GM19351 (cell line): ENCODE data around the gene TFB2M.
A peak's percentile ranks its signal among the peaks of the same experiment; 100 is the strongest.

ENCODE experiments used
- ATAC-seq: cut with Tn5 transposase; IDR thresholded peaks from one replicate; pipeline ENCODE4 v1.9.1; 2021; ENCODE audit warnings: mild to moderate bottlenecking, moderate library complexity; ENCODE audit not compliant: unreplicated experiment

The TFB2M gene

DNA sequence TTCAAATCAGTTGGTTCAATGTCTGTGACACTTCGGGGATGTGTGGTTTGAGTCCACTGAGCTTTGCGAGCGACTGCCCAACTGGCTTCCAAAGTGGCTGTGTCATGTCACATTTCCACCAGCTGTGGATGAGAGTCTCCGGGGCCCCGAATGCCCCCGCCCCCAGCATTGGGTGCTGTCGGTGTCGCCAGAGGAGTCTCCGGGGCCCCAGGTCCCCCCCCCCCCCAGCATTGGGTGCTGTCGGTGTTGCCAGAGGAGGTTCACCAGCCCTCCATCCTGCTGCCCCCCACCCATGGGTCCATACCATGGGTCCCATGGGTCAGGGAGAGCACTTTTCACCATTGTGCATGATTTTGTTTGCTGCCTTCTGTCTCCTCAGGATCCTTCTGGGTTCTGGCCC lies 49.9 kb downstream of the TFB2M start:
- ATAC-seq = no peak

DNA sequence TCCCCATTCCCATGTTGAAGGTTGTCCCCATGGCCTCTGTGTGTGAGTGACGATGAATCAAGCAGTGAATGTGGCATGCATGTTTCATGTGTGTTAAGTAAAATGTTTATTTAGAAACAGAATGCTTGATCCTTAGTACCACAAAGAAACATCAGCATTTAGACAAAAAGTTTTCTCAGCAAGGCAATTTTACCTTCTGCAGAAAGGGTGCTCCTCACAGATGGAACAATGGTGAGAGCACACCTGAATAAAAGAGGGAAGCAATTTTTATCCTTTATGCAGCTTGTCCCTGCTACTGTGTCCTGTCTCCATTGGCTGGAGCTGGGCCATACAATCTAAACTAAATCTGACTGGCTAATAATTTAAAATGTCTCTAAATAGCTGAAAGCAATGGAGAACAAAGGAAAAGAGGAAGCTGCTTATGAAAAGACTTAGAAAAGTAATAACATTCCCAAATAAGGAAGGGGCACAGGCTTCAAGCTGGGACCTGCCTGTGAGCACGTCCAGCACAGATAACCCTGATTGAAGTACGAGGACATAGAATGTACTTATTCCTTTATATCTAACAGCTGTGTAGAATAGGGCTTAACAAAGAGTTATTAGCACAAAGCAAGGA lies 50.6 kb downstream of the TFB2M start:
- ATAC-seq = no peak

DNA sequence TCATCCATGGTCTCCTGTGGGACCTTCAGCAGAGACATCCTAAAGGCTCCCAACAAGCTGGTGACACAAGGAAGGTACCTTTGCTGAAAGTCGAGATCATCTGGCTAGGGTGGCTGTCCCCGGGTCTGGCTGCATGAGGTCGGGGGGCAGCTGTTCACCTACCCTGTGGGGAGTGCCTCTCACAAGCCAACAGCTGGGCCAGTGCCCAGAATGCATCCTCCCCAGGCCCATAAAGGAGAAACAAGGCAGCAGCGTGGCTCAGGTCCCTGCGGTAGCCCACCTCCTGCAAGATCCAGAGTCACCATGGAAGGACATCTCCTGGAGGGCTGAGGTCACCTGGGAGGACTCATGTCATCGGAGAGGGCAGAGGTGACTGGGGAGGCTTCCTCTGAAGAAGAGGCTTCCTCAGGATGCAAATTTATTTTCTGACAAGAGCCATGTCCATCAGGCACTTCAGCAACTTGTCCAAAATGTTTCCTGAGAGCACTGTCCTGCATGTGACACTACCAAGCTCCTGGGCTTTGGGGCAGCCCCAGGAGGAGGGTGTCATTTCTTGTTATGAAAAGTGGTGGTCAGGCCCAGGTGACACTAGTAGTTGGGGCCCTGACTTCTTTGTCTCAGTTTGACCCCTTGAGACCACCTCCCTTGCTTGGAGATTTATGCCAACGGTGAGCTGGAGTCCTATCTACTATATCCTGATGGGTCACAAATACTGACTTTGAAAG lies 52.3 kb downstream of the TFB2M start:
- no peak for ATAC-seq

DNA sequence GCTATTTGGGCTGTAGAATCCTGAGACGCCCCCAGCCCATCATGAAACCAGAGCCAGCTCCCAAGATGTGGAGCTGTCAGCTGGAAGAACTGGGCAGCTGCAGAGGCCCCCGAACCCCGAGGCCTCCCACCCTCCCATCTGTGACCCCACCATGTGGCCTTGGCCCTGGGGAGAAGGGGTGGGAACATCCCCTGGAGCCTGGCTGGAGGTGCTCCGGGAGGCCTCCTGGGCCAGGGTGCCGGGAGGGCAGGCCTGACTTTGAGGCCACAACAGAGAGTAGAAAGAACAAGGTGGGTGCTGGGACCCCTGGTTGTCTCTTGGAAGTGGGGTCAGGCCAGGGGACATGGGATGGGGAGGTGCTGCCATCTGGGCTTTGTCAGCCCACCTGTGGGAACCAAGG lies 53.0 kb downstream of the TFB2M start:
- no peak for ATAC-seq

DNA sequence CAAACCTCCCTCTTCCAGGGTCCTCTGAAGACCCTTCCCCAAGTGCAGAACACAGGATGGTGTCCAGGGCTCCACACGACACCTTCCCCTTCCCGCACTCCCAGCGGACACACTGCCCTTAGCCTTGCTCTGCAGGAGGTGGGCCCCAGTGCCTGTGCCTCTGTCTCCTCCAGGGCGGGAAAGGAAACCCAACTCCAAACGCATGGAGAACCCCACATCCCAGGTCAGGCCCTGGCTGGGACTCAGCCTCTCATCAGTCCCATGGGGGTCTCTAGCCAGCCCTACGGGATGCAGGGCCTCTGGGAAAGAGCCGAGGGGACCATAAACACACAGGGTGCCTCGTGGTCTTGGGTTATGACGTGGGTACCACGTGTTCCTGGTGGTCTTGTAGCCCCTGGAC lies 53.4 kb downstream of the TFB2M start:
- ATAC-seq = no peak

DNA sequence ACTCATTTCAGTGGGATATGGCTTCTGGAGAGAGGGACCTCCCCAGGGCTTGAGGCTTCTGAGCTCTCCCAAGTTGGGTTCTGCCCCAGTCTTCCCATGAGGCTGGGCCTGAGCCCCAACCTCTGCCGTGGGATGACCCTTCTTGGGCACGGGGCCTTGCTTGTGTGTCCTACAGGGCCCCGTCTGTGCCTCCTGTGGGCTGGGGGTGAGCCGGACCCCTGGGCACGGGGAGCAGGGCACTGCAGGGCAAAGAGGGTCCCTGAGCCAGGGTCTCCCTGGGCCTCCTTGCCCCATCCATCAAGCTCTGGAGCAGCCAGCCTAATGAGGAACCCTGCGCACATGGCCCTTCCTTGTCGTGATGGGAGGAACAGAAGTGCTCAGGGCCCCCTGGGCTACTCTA lies 53.8 kb downstream of the TFB2M start:
- no peak for ATAC-seq

DNA sequence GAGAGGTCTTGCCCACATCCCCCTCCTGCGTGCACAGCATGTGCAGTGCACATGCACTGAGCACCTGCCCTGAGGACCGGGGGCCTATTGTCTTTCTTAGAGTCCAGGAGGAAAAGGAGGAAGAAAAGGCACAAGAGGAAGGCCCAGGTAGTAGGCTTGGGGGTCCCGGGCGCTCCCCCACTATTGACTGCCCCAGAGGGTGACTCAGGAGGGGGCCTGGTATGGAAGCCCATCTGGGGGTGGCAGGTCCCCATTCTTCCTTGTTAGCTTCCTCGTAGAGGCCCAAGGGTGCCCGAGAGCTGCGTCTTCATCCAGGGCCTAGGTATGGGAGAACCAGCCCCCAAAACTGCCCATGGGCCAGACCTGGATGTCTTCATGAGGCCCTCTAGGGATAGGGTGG lies 54.9 kb downstream of the TFB2M start:
- no peak for ATAC-seq

DNA sequence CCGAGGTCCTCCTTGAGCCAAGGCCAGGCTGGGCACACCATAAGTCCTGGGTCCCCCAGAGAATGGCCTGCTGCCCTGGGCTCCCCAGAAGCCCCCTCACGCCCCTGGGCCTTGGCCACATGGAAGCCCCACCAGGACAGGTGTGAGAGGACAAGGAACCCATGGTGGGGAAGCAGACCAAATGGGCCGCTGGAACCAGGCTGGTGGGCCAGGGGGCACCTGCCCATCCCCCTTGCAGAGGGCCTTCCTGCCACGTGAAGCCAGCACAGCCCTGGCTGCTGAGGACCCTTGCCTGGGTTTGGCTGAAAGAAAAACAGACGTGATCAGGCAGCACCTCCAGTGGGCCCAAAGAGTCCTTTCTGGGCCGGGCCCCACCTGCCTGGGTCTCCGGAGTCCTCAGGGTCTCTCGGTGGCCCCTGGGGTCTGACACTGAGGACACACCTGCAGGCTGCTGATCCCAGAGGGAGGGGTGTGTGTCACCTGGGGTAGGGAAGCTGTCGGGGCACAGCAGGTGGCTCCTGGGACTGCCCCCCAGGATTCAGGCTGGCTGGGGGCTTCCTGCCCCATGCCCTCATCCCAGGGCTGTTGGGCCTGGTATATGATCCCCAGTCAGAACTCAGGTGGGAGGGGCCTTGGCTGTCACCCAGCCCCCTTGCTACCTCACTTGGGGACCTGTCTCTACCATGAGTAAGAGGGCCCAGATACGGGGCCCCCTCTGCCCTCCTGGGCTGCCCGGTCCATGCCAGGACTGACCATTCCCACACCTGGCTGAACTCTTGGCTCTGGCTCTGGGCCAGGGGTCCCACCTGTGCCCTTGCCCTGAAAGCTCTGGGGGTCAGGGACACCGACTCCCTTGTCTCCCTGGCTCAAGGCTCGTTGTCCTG lies 55.7 kb downstream of the TFB2M start:
- no peak for ATAC-seq

DNA sequence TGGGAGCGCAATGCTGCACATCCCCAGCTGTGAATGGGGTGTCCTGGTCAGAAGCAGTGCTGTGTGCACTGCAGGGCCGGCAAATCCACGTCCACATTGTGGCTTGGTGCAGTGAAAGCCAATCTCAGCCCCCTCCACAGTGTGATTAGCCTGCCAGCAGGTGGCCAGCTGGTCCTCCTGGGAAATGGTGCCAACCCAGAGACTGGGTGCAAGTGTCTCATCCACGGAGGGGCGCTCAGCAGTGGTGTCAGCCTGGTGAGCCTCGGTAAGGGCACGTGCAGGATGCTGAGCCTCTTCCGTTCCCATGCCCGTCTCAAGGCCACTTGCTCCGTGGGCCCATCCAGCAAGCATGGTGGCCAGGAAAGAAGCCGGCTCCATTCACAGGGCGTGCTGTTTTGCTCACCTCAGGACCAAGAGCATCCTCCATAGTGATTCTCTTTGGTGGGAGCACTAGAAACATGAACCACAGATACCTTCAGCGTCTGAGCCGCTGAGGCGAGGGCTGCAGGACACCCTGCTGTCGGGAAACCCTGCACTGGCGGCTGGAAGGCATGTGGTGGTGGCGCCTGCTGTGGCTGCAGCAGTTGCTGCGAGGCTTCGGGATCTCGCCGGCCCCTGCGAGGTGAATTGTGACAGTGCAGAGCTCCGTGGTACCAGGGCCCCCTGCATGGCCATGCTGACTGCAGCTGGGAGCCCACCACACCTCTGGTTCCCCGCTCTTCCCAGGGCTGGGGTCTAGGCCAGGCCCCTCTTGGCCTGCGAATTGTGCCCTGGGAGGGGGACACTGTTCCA lies 57.0 kb downstream of the TFB2M start:
- no peak for ATAC-seq

DNA sequence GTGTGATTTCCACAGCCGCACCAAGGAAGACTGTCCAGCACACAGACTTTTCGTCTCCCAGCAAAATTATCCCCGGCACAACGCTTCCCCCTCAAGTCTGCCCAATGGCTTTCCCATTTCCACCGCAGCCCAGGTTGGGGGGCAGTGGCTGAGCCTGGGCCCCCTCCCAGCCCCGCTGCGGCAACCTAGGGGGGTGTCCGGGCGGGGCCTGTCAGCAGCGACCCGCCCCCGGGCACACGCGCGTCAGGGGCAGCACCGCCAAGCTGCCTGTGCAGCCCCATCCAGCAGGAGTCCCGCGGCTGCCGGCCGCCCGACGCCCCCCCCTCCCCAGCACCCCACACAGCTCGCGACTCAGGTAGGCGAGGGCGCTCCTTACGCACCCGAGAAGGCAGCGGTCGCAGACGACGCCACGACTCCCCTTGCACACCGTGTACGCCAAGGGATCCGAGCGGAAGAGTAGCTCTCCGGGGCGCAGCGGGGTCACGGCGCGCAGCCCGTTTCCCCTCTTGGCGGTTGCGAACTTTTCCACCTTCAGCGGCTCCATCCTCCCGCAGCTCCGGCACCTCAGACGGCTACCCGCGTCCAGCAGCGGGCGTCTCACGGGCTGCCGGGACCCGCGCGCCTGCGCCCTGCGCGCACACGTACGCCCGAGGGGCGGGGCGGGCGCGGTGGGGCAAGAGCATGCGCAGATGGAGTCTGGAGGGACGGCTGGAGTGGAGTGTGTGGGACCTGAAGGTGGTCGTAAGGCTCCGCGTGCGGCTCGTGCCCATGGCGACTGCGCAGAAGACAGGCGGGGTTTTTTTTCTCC lies 59.2 kb downstream of the TFB2M start, which contains the start of gene SMYD3:
SMYD3 (minus strand) TSS at position 606 of the 808 bp plus-strand sequence.
- ATAC-seq = peak; percentile 88

DNA sequence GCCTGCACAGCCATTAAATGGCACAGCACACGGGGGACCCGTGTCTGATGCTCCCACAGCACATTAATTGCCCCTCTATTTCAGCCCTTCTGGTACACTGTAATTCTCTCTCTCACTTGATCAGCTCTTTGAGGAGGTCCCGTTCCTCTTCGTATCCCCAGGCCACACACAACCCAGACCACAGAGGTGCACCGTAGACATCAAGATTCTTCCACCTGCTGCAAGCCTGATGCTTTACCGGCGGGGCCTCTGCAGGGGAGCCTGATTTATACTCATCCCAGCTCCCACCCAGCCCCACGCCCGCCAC lies 59.7 kb downstream of the TFB2M start:
- peak; percentile 27 for ATAC-seq

DNA sequence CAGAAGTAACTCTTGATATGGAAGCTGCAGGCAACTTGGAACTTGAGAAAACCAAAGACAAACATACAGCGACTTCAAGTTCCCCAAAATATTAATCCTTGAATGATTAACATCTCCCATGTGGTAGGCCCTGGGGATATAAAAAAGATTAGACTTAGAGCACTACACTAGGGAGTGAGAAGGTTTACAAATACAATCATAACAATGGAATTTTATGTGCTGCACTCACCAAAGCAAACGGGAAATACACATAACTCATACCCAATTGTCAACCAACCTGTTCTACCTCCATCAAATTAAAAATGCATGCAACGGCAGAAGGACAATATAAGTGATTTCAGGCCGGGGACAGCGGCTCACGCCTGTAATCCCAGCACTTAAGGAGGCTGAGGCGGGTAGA lies 62.7 kb downstream of the TFB2M start:
- no peak for ATAC-seq

DNA sequence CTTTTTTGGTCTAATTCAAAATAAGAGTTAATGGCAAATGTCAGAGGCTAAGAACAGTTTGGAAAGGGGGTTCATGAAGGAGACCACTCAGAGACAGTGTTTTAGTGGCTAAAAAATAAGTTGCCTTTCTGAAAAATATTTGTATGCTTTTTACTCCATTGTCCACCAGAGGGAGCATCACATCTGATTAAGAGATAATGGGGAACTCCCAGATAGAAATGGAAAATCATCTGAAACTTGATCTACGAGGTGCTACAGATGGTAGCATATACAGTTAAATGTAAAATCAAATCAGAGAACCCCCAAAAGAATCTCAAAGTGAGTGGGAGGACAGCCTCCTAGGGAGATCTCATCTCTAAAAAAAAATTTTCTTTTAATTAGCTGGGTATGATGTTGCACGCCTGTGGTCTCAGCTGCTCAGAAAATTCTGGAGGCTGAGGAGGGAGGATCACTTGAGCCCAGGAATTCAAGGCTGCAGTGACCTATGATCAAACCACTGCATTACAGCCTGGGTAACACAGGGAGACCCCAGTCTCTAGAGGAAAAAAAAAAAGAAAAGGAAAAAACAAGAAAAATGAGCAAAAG lies 68.6 kb downstream of the TFB2M start:
- ATAC-seq = peak; percentile 74

DNA sequence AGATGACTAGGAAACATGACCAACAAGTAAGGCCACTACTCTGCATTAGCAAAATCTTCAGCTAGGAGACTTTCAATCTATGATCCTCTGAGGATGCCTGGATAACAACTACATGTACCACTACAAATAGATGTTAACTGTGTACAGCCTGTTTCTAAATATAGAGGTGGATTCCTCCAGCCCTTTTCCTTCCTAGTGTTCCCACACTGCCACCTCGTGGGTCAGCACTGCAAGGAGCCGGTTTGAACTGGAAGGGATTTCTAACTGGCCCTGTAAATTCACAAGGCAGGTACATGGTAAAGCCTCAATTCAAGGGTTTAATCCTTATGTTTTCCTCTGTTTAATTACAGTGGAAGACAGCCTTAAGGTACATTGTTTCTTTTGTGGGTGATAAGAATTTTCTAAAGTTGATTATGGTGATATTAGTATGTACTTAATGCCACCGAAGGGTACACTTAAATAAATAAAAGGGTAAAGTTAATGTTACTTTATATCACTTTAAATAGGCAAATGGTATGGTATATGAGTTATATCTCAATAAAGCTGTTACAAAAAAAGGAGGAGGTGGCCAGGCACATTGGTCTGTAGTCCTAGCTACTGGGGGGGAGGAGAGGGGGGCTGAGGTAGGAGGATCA lies 73.3 kb downstream of the TFB2M start:
- peak; percentile 60 for ATAC-seq

DNA sequence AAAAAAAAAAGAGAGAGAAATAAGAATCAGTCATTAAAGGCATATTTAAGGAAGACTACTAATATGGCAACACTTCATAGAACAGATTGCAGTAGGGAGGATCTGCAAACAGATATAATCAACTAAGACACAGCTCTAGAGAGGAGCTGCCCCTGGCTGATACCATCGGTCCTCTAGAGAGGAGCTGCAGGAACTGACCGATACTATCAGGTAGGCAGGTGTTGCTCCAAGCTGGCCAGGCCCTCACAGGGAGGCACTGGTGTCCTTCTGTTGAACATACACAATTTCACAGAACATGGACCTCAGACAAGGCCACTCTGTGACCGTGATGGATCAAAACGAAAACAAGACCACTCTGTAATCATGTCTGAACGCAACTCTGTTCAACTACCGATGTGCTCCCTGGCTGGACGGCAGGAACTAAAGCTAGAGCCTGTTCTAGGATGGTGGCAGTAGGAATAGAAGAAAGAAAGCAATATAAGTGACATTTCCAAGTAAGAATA lies 74.5 kb downstream of the TFB2M start:
- no peak for ATAC-seq
